ENCODE data around the gene SLC35F3.
"Not testable (repeated sequence)": the region's sequence is repeated elsewhere in the genome, so short reads cannot be mapped to it uniquely, and the experiment has no call there.

Gene SLC35F3

DNA sequence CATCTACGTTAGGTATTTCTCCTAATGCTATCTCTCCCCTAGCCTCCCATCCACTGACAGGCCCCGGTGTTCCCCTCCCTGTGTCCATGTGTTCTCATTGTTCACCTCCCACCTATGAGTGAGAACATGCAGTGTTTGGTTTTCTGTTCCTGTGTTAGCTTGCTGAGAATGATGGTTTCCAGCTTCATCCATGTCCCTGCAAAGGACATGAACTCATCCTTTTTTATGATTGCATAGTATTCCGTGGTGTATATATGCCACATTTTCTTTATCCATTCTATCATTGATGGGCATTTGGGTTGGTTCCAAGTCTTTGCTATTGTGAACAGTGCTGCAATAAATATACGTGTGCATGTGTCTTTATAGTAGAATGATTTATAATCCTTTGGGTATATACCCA, 247.9 kb downstream of the SLC35F3 start:
- not testable (repeated sequence) for DNase-seq

DNA sequence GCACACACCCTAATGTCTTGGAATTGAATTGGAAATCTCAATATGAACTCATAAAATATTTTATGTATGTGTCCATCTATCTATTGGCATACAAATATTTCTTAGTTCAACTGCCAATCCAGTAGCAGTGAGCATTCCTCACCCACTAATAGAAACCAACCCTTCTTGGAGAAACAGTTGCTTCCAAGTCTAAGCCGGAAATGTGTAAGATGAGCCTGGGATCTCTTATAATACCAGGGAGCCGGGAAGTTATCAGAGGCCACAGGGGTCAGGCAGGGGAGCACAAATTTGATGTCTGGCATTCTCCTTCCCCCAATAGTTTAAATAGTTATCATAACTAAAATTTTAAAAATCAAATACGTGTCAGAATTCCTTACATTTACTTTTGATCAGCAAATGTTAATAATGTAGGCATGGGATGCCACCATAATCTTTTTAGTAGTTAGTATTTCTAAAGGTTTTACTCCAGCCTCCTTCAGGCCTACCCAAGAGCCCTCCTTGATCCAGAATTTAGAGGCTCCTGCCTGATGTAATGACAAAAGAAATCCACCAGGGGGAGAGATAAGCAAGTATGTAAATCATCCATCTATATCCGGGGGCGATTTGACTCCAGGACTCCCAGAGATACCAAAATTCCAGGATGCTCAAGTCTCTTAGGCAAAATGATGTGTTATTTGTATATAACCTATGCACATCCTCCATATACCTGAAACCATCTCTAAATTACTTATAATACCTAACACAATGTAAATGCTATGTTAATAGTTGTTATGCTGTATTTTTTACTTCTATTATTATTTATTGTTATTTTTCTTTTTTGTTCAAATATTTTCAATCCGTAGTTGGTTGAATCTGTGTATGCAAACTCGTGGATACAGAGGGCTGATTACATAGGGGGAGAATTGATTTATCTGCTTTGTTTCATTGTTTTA, 250.1 kb downstream of the SLC35F3 start:
- no peak for DNase-seq

DNA sequence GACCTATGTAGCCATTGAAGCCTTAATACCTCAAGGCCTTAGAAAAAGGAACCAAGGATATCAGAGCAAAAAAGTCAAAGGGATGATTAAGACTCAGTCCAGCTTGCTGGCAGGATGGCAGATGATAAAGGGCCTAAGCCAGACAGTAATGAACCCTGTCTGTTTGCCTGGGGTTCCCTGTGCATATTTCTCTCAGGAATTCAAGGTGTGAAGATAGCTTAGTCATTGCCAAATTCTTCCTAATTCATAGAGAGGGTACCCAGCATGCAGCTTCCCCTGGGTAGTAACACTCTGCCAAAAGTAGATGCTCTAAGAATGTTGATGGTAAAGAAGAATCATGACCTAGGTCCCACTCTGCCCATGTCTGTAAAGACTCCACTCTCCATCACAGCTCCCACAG, 258.2 kb downstream of the SLC35F3 start:
- DNase-seq: no peak

DNA sequence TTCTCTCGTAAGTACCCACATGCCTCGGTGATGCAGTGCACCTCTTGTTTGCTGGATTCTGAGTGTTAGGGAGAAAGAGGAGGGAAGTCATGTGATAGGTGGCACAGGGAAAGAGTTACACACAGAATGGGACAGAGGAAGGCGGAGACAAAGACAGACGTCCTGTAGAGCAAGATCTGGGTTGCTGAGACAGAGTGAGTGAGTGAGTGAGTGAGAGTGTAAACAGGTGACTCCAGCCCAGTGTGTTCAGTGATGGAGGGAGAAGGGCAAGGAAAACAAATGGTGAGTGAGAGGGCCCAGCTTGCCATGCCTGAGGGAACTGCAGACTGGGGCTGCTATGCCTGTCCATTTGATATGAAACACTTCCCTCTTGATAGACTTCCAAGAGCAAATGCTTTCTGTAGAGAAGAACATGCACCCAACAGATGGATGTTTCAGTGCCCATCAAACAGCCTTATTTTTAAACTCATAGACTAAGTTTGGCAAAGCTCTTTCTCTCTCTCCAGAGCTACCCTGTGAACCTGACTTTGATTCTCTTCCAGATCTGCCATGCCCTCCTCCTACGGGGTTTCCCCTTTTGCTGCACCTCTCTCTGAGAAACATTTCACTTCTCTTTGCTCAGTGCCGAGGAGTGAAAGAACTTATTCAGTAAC, 258.9 kb downstream of the SLC35F3 start:
- no peak for DNase-seq

DNA sequence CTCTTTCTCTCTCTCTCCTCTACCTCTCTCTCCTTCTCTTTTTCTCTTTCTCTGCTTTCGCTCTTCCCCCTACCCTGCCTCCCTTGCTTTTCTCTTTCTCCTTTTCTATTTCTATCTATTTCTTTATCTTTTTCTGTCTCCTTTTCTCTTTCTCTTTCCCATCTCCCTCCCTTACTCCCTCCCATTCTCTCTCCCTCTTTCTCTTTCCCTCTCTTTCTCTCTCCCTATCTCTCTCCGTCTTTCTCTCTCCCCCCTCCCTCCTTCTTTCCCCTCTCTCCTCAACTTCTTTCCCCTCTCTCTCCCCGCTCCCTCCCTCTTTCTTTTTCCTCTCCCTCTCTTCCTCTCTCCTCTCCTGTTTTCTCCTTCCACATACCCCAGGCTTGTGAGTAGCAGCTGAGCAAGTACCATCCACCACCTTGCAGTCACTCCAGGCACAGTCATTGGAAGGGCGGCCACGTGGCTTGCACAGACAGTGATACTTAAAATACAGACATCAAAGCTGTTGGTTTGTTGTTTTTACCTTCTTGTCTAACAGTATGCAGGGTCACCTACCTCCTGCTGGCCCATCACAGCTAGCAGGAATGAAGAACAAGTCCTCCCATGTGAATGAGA, 259.7 kb downstream of the SLC35F3 start:
- no peak for DNase-seq

DNA sequence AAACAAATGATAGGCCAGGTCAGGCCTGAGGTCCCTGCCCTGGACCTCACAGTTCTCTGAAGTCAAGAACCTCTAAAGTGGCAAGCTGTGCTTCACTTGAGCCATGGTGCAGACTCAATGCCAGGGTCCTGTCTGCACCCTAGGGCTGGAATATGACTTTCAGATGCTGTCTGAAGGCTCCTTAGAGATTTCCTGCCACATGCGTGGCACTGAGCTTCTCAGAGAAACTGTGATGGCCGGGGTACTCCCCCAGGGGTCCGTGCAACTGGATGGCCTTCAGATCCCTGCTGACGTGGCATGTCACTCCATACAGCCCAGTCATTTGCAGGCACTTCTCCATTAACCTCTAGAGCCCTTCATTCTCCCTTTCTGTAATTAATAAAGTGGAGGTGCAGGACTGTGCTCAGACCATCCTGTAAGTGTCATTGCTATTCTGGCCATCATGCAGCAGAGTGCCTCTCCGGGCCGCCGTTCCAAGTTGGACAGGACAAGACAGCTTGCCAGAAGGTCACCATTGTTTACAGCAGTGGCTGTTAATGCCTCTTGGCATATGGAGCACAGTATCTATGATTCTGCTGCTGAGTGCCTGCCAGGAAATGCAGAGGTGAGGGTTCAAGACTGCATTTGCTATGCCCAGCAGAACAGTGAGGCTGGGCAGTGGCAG, 263.7 kb downstream of the SLC35F3 start:
- no peak for DNase-seq

DNA sequence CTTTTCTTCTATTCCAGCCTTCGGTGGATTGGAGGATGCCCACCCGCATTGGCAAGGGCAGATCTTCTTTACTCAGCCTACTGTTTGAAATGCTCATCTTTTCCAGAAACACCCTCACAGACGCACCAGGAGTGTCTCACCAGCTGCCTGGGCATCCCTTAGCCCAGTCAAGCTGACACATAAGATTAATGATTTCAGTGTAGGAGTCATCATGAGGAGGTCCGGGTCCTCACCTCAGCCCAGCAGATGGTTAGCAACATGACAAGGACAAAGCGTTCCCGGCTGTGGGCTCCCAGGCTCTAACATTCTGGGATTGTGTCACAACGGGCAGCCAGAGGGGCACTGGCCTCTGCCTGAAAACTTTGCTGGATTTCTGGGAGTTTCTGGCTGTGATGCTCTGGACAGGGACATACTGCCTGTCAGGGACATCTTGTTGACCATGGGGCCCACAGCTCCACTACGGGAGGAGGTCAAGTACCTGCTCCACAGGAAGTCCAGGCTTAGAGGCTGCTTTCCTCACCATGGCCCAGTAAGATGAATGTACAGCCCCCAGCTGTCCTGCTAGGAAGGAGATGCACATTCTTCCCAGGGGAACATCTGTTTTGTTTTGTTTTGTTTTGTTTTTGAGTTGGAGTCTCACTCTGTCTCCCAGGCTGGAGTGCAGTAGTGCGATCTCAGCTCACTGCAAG, 264.8 kb downstream of the SLC35F3 start:
- DNase-seq: no peak

DNA sequence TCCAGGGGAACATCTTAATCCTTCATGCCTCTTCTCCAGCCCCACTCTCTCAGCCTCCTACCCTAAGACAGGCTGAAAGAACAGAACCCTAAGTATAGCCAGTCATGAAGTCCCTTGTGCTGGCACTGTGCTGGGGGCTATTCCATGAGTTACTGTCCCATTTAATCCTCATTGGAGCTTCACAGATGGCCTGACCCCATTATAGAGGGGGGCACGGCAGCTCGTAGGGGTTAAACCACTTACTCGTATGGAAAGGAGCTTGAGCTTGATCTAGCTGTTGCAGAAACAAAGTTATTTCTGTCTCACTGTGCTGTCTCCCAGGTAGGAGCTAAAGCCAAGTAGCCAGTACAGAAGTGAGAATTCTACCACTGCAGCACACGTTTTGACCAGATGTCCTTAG, 265.6 kb downstream of the SLC35F3 start:
- no peak for DNase-seq

DNA sequence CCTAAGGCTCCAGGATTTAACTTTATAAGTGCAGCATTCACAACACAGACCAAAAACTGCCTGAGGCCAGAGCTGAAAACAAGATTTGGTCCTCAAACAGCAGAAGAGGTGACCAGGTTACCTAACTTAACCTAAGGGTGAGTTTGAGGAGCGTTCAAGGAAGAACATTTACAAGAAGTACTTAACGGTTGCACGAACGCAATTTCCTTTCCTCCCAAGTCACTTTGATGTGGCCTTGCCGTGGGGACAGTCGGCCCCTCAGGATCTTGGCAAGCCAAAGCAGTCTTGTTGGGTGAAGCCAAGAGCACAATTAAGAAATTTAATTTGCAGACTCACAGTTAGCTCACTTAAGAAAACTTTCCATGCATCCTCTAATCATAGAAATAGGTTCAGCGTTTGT, 266.1 kb downstream of the SLC35F3 start:
- DNase-seq: no peak

DNA sequence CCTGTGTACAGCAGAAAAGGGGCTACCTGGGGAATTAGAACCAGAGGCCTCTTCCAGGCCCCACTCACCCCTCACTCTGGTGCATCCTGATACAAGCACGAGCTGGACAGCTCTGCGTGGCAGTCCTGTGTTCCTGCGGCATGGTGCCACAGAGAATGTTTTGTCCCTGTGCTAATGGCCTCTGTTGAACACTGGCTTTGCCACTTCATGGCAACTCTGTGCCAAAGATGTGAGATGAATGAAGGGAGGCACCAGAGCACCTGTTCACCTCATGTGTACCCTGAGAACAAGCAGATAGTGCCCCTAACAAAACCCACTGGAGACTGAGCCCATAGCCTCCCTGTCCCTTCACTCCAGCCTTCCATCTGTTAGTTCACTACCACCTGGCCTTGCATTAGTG, 269.5 kb downstream of the SLC35F3 start:
- no peak for DNase-seq

DNA sequence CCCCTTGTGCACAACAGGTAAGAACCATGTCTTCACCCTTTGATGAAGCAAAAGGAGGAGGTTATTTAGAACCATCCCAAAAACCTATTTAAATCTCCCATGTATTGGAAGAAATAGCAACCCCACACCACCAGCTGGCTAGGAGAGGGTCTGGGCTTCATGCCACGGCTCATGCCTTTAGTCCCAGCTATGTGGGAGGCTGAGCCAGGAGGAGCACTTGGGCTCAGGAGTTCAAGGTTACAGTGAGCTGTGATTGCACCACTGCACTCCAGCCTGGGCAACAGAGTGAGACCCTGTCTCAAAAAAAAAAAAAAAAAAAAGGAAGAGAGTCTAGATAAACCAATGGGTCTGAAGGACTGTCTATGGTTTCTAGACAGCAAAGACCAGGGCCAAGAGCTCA, 270.9 kb downstream of the SLC35F3 start:
- no peak for DNase-seq

DNA sequence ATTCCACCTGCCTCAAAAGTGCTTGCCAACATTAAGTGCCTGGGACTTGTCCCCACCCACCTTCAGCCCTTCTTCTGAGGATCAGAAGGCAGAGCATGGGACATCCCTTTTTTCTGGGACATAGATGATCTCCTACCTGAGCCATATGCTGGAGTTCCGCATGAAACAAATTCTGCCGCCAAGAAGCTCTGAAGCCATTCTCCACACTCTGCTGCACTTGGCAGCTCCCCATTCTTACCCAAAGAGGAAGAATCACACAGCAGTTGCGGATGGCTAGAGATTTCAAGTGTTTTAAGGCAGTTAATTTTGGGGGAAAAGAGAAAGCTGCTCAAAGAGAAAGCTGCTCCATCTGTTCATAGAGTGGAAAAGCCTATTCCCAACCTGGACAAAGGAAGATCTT, 271.5 kb downstream of the SLC35F3 start:
- DNase-seq: no peak

DNA sequence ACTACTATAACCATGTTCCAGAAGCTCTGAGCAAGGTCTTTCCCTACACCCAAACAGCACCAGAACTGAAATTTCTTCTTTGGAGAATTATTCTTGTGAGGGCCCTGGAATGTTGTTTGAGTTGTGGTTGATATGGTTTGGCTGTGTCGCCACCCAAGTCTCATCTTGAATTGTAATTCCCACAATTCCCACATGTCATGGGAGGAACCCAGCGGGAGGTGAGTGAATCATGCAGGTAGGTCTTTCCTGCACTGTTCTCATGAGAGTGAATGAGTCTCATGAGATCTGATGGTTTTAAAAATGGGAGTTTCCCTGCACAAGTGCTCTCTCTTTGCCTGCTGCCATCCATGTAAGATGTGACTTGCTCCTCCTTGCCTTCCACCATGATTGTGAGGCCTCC, 272.4 kb downstream of the SLC35F3 start:
- DNase-seq: not testable (repeated sequence)

DNA sequence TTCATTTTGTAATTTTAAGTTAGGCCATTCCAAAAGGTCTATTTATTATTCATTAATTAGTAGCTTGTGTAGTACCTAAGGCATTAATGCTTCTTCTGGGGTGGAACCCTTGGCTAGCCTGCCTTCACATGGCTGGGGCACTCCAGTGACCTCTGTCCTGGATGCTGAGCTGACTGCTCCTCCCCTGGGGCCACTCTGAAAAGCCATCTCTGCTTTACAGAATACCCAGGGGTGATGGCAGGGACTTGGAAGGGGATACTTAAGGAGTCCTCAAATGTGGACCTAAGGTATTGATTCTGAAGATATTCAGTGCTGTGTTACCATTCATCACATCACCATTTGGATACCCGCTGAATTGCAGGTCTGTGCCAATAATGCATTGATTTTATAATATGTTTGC, 281.0 kb downstream of the SLC35F3 start:
- DNase-seq: no peak

DNA sequence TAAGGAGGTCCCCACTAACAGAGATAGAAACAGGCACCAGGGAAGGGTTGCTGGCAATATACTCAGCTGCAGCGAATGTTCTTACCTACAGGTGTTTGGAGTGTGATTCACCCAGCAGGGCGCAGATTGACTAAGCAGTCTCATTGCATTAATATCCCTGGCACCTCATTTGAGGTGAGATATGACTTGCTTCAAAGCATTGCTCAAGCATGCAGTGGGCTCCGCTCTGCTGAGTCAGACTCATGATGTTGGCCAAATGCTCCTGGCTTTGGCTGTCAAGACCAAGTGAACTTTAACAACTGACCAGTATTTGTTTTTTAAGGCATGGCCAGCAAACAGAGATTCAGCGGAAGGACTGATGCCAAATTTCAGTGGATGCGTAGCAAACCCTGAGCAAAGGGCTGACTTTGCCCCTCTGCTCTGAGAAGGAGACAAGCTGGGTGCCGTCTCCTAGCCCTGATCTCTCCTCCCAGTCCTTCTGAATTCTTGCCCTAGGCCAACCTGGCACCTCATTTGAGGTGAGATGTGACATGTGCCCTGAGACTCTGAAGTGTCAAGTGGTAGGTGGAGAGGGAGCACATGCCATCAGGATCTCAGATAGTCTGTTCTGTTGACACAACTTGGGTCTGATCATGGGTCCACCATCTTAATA, 281.7 kb downstream of the SLC35F3 start:
- DNase-seq: no peak

DNA sequence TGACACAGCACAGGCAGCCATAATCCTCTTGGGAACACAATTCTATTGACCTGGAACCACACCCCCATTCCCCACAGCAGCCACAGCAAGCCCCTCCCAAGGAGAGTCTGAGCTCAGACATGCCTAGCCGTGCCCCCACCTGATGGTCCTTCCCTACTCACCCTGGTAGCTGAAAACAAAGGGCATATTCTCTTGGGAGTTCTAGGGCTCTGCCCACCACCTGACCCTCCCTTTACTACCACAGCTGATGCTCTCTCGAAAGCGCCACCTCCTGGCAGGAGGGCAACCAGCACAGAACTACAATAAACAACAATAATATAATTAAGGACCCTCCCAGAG, 283.9 kb downstream of the SLC35F3 start:
- no peak for DNase-seq

DNA sequence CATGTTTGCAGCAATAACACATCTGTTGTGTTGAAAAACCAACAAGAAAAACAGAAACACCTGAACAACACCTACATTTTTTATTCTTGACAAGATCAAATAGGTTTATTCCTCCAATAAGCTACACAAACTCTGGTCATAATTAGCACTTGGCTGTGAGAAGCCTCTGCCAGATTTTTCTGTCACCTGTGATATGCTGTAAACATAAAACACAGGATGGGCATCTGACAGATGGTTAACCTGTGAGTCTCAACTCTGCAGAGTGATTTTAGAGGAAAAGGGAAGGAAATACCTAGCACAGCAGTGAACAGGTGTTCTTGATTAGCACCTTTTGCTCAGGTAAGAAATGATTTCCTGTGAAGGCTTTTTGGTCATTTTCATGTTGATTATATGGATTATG, 293.4 kb downstream of the SLC35F3 start:
- no peak for DNase-seq

DNA sequence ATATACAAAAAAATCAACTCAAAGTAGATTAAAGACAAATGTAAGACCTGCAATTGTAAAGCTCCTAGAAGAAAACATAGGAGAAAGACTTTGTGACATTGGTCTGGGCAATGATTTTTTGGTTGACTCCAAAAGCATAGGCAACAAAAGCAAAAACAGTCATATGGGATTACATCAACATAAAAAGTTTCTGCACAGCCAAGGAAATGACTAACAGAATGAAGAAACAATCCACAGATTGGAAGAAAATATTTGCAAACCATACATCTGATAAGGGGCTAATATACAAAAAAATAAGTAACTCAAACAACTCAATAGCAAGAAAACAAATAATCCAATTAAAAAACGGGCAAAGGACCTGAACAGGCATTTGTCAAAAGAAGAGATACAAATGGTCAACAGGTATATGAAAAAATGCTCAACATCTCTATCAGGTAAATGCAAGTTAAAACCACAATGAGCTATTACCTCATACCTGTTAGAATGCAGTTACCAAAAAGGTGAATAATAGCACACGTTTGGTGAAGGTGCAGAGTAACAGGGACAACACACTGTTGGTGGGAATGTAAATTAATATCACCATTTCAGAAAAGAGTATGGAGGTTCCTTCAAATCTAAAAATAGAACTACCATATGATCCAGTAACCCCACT, 295.1 kb downstream of the SLC35F3 start:
- no peak for DNase-seq

DNA sequence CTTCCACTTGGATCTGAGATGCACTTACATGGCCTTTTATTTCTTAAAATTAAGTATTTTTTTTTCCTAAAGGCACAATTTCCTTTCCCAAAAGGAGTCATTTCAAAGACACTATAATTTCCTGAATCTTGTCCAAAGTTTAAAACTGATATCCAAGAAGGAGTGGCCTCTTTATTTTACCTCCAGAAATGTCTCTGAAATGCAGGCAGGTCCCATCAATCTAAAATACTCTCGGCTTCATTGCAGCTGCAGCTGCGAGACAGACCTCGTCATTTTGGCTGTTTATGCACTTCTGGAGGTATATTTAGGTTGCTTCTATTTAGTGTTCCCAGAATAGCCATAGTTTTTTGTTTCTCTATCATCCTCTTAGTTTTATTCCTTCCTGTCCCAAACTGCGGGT, 296.1 kb downstream of the SLC35F3 start:
- DNase-seq: no peak

DNA sequence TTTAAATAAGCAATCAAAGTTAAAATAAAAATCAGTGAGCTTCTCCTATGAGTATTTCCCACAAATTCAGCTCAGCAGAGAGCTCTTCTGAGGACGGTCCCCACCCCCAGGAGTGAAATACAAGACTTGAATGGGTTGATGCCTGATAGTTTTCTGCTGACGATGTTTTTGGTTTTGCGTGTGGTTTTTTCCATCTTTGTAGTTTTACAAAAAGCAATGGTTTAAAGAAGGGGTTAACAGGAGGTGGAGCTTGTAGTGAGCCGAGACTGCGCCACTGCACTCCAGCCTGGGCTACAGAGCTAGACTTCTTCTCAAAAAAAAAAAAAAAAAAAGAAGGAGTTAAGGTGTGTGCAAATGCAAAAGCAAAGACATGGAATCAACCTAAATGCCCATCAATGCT, 297.1 kb downstream of the SLC35F3 start:
- no peak for DNase-seq

DNA sequence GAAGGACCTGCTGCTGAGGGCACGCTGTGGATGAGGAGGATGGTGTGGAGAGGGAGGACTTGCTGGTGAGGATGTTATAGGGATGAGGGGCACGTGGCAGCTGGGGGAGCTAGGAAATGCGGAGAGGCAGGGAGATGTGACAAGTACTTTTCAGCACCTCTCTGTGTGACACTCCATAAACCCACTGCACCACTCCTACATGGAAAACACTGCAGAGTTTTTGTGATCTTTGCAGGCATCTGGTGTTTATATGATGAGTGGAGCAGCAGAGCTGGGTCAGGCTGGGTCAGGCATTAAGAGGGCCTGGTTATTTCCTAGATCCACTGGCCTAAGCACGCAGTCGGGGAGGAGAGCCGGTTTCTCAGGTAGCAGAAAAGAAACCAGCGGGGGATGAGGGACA, 301.5 kb downstream of the SLC35F3 start:
- no peak for DNase-seq
